ENCODE results near the gene PCK1.

PCK1 gene

GRCh38 chr20:57585466-57586213 lies 24.7 kb downstream of the PCK1 start:
- Mint-ChIP-seq H3K27ac (no peak overlapping the region), H3K9me3 (no peaks in the 10 kb centered on the region), H3K36me3 (no peaks in the 10 kb centered on the region), H3K4me3 (no peak overlapping the region), H3K4me1 (no peaks in the 10 kb centered on the region)
- ATAC-seq (no peak), DNase-seq (ENCODE audit: low spot score in 2 of 2) (no peak)

- DNase-seq (ENCODE audit: low spot score in 2 of 2) (no peak), ATAC-seq (no peak)
- Mint-ChIP-seq H3K4me3 (no peak overlapping the region), H3K9me3 (no peaks in the 10 kb centered on the region), H3K36me3 (no peaks in the 10 kb centered on the region), H3K4me1 (no peaks in the 10 kb centered on the region), H3K27ac (no peak overlapping the region)
Observed at GRCh38 chr20:57586370-57586793, 25.5 kb downstream of the PCK1 start.

DNA sequence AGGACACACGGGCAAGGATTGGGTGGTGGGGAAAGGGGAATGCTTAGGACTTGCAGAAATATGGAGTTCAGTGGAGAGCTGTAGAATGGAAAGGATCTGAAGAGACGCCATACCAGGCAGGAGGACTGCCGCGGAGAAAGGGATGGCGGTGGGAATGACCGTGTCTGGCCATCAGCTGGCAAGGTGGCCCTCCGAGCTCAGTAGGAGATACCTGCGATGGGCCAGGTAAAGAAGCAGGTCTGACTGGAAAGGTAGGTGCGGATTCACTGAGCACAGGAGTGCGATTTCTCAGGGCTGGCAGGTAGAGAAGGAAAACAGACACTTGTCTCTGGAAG lies 26.0 kb downstream of the PCK1 start:
- no peaks in the 10 kb centered on the region for H3K9me3 Mint-ChIP-seq
- ATAC-seq (no peak), DNase-seq (ENCODE audit: low spot score in 2 of 2) (no peak)
- H3K27ac Mint-ChIP-seq = no peak overlapping the region
- H3K4me3 Mint-ChIP-seq = no peak overlapping the region
- no peaks in the 10 kb centered on the region for H3K4me1 Mint-ChIP-seq
- no peaks in the 10 kb centered on the region for H3K36me3 Mint-ChIP-seq

GRCh38 chr20:57587278-57587988 lies 26.5 kb downstream of the PCK1 start:
- no peak for ATAC-seq
- DNase-seq (ENCODE audit: low spot score in 2 of 2) = no peak
- no peaks in the 10 kb centered on the region for H3K36me3 Mint-ChIP-seq

DNA sequence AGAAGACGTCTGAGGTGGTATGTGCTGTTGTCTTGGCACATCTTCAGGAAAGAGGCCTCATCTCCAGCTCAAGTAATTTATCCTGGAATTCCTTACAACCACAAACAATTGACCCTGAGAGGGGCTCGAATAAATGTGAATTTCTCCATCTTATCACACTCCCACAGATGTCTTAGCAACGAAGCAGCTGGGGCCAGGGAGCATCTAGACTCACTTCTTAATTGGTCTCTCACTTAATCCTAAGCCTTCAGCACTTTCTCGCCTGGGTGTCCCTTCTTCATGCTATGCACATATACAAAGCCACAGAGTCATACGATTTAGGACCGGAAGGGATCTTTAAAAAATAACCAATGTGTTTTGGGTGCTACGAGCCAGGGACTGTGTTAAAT lies 27.1 kb downstream of the PCK1 start:
- no peak overlapping the region for H3K27ac Mint-ChIP-seq
- H3K9me3 Mint-ChIP-seq = no peaks in the 10 kb centered on the region
- H3K4me1 Mint-ChIP-seq = no peaks in the 10 kb centered on the region
- DNase-seq (ENCODE audit: low spot score in 2 of 2) (no peak), ATAC-seq (no peak)
- H3K4me3 Mint-ChIP-seq = no peak overlapping the region
- H3K36me3 Mint-ChIP-seq = no peaks in the 10 kb centered on the region

More at GRCh38 chr20:57587278-57587988, 26.5 kb downstream of the PCK1 start:
- H3K27ac Mint-ChIP-seq = no peak overlapping the region
- H3K9me3 Mint-ChIP-seq = no peaks in the 10 kb centered on the region
- H3K4me3 Mint-ChIP-seq = no peak overlapping the region
- no peaks in the 10 kb centered on the region for H3K4me1 Mint-ChIP-seq

GRCh38 chr20:57588596-57588995 lies 27.7 kb downstream of the PCK1 start:
- no peaks in the 10 kb centered on the region for H3K9me3 Mint-ChIP-seq
- DNase-seq (ENCODE audit: low spot score in 2 of 2) (no peak), ATAC-seq (no peak)
- peaks cover 4% of the 10 kb centered on the region for H3K4me1 Mint-ChIP-seq
- no peaks in the 10 kb centered on the region for H3K36me3 Mint-ChIP-seq
- no peak overlapping the region for H3K27ac Mint-ChIP-seq
- no peak overlapping the region for H3K4me3 Mint-ChIP-seq

DNA sequence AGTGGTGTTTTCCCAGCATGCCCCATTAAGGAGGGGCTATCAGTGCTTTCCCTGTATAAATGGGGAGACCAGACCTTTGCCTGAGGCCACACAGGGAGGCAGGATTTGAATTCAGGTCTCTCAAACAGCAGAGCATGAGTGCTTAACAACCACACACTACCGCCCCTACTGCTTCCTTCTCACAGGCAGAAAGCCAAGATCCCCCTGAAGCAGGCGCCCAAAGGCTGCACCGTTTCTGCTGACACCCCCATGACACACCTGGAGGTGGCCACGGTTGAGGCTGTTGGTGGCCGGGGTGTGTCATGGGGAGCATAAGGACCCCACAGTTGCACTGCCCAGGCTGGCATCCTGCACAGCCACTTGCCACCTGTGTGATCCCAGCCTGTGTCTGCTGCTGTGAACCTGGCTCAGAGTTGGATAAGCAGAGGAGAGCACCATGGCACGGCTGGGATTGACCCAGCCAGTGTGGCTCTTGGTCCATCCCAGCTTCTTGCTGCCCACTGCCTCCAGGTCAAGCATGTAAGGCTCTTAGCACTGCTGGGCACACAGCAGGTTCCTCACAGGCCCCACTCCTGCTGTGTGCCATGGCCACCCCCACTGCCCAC lies 28.3 kb downstream of the PCK1 start:
- Mint-ChIP-seq H3K4me1 (peaks cover 8% of the 10 kb centered on the region), H3K36me3 (no peaks in the 10 kb centered on the region), H3K27ac (no peak overlapping the region), H3K9me3 (no peaks in the 10 kb centered on the region), H3K4me3 (no peak overlapping the region)
- ATAC-seq = no peak
- DNase-seq (ENCODE audit: low spot score in 2 of 2) = no peak

DNA sequence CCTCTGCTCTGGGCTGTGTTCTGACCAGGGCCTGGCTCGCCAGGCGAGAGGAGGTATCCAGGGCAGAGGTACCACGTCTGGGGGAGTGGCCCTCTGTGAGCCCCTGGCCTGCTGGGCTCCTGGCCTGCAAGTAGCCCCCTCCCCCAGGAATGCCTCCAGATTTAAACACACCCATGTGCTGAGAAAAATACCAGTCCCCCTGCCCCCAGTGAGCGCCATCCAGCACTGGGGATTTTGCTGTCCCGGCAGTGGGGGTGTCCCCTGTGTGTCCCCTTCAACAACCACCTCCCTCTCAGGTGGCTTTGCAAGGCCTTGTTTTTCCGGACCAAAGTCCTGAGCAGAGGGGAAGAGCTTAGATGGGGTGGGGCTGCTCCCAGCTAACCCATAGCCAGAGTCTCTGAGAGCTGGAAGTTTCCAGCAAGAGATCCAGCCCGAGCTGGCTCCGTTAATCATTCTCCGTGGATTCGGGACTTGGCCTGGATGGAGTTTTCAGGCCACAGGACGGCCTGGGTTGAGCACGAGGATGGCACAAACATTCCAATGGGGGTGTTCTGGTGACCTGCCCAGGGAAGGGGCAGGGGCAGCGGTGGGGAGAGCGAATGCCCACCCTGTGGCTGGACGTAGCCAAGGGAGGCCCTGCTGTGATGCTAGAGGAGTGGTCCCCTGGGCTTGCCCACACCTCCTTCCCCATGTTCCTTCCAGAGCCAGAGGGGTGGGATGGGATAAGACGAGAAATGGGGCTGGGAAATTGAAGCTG lies 29.0 kb downstream of the PCK1 start:
- ATAC-seq (no peak), DNase-seq (ENCODE audit: low spot score in 2 of 2) (no peak)
- Mint-ChIP-seq H3K9me3 (no peaks in the 10 kb centered on the region), H3K27ac (no peak overlapping the region), H3K4me3 (no peak overlapping the region), H3K4me1 (peaks cover 8% of the 10 kb centered on the region), H3K36me3 (no peaks in the 10 kb centered on the region)

DNA sequence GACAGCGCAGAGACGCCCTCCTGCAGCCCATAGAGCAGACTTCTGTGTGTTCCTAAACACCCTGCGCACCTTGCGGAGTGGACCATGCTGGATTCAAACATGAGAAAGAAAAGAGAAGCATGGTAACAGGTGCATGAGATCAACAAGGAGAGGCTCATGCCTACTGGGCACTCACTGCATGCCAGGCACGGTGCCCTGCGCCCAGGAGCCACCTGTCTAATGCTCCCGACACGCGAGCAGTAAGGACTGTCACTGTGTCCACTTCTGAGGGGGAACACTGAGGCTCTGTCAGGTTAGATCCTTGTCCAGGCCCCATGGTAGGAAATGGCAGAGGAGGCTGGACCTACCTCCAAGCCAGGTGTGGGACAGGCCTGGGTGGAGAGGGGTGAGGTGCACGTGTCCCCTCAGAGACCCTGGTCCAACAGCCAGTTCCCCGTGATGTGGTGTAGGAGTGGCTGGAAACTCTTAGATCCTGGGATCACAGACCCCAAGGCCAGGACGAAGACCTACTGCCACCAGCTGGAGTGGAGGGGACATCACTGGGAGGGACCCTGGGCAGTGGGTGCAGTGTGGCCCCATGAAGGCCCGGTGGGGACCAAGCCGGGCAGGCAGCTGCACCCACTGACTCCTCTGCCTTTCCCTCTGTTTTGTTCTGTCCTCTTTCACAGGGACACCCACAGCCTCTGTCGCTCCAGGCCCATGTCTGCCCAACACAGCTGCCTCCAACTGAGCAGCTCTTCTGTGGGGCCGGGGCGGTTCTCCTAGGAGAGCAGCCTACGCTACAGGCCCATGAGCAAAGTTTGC lies 29.8 kb downstream of the PCK1 start:
- Mint-ChIP-seq H3K4me1 (peaks cover 8% of the 10 kb centered on the region), H3K36me3 (no peaks in the 10 kb centered on the region), H3K27ac (peak overlapping the region; percentile 60), H3K9me3 (no peaks in the 10 kb centered on the region), H3K4me3 (no peak overlapping the region)
- no peak for ATAC-seq
- no peak for DNase-seq (ENCODE audit: low spot score in 2 of 2)

- DNase-seq (ENCODE audit: low spot score in 2 of 2) = no peak
- Mint-ChIP-seq H3K4me3 (no peak overlapping the region), H3K4me1 (peaks cover 8% of the 10 kb centered on the region), H3K27ac (peak overlapping the region; percentile 60), H3K36me3 (no peaks in the 10 kb centered on the region), H3K9me3 (no peaks in the 10 kb centered on the region)
- ATAC-seq = no peak
Observed at GRCh38 chr20:57591289-57592229, 30.6 kb downstream of the PCK1 start.

DNA sequence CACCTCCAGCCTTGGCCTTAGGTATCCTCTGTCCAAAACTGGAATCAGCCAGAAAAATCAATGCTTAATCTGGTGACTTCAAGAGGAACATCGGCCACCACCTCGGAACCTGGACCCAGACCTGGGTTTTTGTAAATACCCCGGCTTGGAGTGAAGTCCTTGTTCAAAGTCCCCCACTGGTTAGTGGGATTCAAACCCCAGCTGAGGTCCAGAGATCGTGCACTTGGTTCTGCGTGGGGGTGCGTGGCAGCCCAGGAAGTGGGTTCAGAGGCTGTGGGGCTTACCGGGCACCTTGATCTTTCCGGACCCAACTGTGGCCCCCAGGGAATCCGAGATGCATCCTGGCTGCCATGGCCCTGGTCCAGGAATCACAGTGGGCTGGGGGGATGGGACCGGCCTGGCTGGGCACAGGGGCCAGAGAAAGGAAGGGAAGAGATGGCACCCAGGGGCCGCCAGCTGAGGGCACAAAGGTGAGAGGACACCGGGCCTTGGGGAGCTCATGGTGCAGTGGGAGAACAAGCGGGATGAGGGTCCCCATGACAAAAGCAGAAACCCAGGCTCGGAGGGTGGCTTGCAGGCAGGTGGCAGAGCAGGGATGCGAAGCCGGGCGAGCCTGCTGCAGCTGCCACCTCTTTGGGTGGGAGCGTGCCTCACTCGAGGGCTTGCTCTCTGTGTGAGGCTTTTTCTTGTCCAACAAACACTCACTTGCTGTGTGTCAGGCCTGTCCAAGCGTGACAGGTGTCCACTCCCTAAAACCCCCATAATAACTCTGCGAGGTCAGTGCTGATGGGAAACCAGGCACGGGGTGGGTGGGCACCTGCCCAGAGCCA lies 31.6 kb downstream of the PCK1 start:
- Mint-ChIP-seq H3K36me3 (no peaks in the 10 kb centered on the region), H3K4me1 (peaks cover 10% of the 10 kb centered on the region), H3K9me3 (no peaks in the 10 kb centered on the region), H3K4me3 (no peak overlapping the region), H3K27ac (no peak overlapping the region)
- DNase-seq (ENCODE audit: low spot score in 2 of 2) = no peak
- no peak for ATAC-seq

DNA sequence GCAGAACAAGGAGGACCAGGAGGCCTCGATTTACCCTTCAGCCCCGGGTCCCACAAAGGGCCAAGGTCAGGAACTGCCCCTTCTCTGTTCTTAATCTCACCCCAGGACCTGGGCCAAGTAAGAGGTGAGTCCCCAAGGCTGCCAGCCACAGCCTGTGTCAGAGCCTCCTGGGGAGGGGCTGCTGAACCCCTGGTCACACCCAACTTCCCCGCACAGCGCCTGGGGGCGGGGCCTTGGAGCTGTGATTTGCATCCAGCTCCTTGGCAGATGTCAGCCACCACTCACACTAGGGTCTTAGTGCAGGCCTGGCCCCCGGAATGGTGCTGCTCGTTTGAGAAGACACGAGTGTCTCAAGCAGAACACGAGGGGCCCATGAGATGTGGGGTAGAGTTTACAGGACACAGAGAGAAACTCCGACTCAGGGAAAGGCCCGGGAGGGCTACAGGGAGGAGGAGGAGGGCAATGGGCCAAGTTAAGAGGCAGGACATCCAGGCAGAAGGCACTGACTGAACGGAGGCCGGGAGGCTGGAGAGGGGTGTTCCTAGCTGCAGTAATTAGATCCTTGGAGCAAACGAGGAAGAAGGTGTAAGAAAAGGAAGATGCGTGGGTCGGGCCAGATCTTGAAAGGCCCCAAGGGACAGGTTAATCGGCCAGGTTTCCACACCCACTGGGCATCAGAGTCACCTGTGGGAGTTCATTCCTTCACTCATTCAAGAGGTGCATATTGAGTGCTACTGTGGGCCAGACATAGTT lies 32.4 kb downstream of the PCK1 start:
- no peak for DNase-seq (ENCODE audit: low spot score in 2 of 2)
- no peak overlapping the region for H3K27ac Mint-ChIP-seq

More for the DNA sequence above, 32.4 kb downstream of the PCK1 start:
- no peak overlapping the region for H3K4me3 Mint-ChIP-seq
- no peak for ATAC-seq
- H3K4me1 Mint-ChIP-seq = peaks cover 14% of the 10 kb centered on the region
- H3K9me3 Mint-ChIP-seq = no peaks in the 10 kb centered on the region
- no peaks in the 10 kb centered on the region for H3K36me3 Mint-ChIP-seq
